ENCODE measurements around the gene INSIG1.

INSIG1 gene

GRCh38 chr7:155281398-155281969 is 16.2 kb upstream of the INSIG1 start:
- Mint-ChIP-seq H3K27me3 (peaks cover 47% of the 10 kb centered on the region), H3K27ac (ENCODE audit: low read depth) (no peak overlapping the region), H3K9me3 (no peaks in the 10 kb centered on the region), H3K36me3 (ENCODE audit: insufficient read depth) (peaks cover 2% of the 10 kb centered on the region), H3K4me1 (peaks cover 10% of the 10 kb centered on the region), H3K4me3 (no peak overlapping the region)
- DNase-seq (ENCODE audit: low spot score in 2 of 2) (no peak), ATAC-seq (replicated peaks; ENCODE audit: extremely low read depth, poor library complexity, severe bottlenecking) (no peak)

GRCh38 chr7:155282671-155283070 is 15.0 kb upstream of the INSIG1 start:
- Mint-ChIP-seq H3K4me3 (no peak overlapping the region), H3K27me3 (peaks cover 47% of the 10 kb centered on the region), H3K4me1 (peaks cover 20% of the 10 kb centered on the region), H3K36me3 (ENCODE audit: insufficient read depth) (peaks cover 4% of the 10 kb centered on the region), H3K9me3 (no peaks in the 10 kb centered on the region), H3K27ac (ENCODE audit: low read depth) (no peak overlapping the region)
- DNase-seq (ENCODE audit: low spot score in 2 of 2): no peak
- no peak for ATAC-seq (replicated peaks; ENCODE audit: extremely low read depth, poor library complexity, severe bottlenecking)

GRCh38 chr7:155283565-155284194 is 14.0 kb upstream of the INSIG1 start:
- Mint-ChIP-seq H3K4me1 (peaks cover 20% of the 10 kb centered on the region), H3K27me3 (peaks cover 40% of the 10 kb centered on the region), H3K9me3 (no peaks in the 10 kb centered on the region), H3K36me3 (ENCODE audit: insufficient read depth) (peaks cover 4% of the 10 kb centered on the region), H3K27ac (ENCODE audit: low read depth) (peak overlapping the region; percentile 35), H3K4me3 (no peak overlapping the region)
- DNase-seq (ENCODE audit: low spot score in 2 of 2): no peak
- no peak for ATAC-seq (replicated peaks; ENCODE audit: extremely low read depth, poor library complexity, severe bottlenecking)

- Mint-ChIP-seq H3K27ac (ENCODE audit: low read depth) (peak overlapping the region; percentile 35), H3K36me3 (ENCODE audit: insufficient read depth) (peaks cover 4% of the 10 kb centered on the region), H3K4me3 (no peak overlapping the region), H3K9me3 (no peaks in the 10 kb centered on the region), H3K27me3 (peaks cover 34% of the 10 kb centered on the region), H3K4me1 (peaks cover 20% of the 10 kb centered on the region)
- ATAC-seq (replicated peaks; ENCODE audit: extremely low read depth, poor library complexity, severe bottlenecking) (no peak), DNase-seq (ENCODE audit: low spot score in 2 of 2) (no peak)
These were observed 13.0 kb upstream of the INSIG1 start for GRCh38 chr7:155284496-155285274.

GRCh38 chr7:155285423-155285822 is 12.3 kb upstream of the INSIG1 start:
- DNase-seq (ENCODE audit: low spot score in 2 of 2): no peak
- Mint-ChIP-seq H3K4me3 (no peak overlapping the region), H3K4me1 (peaks cover 20% of the 10 kb centered on the region), H3K27me3 (peaks cover 28% of the 10 kb centered on the region), H3K9me3 (no peaks in the 10 kb centered on the region), H3K27ac (ENCODE audit: low read depth) (peak overlapping the region; percentile 33), H3K36me3 (ENCODE audit: insufficient read depth) (peaks cover 4% of the 10 kb centered on the region)
- no peak for ATAC-seq (replicated peaks; ENCODE audit: extremely low read depth, poor library complexity, severe bottlenecking)

GRCh38 chr7:155285833-155286232 is 11.8 kb upstream of the INSIG1 start:
- H3K27ac Mint-ChIP-seq (ENCODE audit: low read depth): peak overlapping the region; percentile 33
- H3K27me3 Mint-ChIP-seq: peaks cover 24% of the 10 kb centered on the region
- no peak overlapping the region for H3K4me3 Mint-ChIP-seq
- H3K36me3 Mint-ChIP-seq (ENCODE audit: insufficient read depth): peaks cover 4% of the 10 kb centered on the region
- ATAC-seq (replicated peaks; ENCODE audit: extremely low read depth, poor library complexity, severe bottlenecking) (no peak), DNase-seq (ENCODE audit: low spot score in 2 of 2) (no peak)
- peaks cover 20% of the 10 kb centered on the region for H3K4me1 Mint-ChIP-seq
- no peaks in the 10 kb centered on the region for H3K9me3 Mint-ChIP-seq

- Mint-ChIP-seq H3K4me3 (no peak overlapping the region), H3K4me1 (peaks cover 20% of the 10 kb centered on the region), H3K9me3 (no peaks in the 10 kb centered on the region), H3K27ac (ENCODE audit: low read depth) (peak overlapping the region; percentile 1), H3K27me3 (peaks cover 22% of the 10 kb centered on the region), H3K36me3 (ENCODE audit: insufficient read depth) (peaks cover 4% of the 10 kb centered on the region)
- DNase-seq (ENCODE audit: low spot score in 2 of 2) (no peak), ATAC-seq (replicated peaks; ENCODE audit: extremely low read depth, poor library complexity, severe bottlenecking) (no peak)
These were observed 11.0 kb upstream of the INSIG1 start for GRCh38 chr7:155286686-155287085.

GRCh38 chr7:155287284-155287935 is 10.3 kb upstream of the INSIG1 start:
- peaks cover 22% of the 10 kb centered on the region for H3K27me3 Mint-ChIP-seq
- peaks cover 20% of the 10 kb centered on the region for H3K4me1 Mint-ChIP-seq
- DNase-seq (ENCODE audit: low spot score in 2 of 2) (no peak), ATAC-seq (replicated peaks; ENCODE audit: extremely low read depth, poor library complexity, severe bottlenecking) (no peak)
- H3K9me3 Mint-ChIP-seq: no peaks in the 10 kb centered on the region
- H3K27ac Mint-ChIP-seq (ENCODE audit: low read depth): no peak overlapping the region
- no peak overlapping the region for H3K4me3 Mint-ChIP-seq
- H3K36me3 Mint-ChIP-seq (ENCODE audit: insufficient read depth): peaks cover 4% of the 10 kb centered on the region

GRCh38 chr7:155288055-155288454 is 9.6 kb upstream of the INSIG1 start:
- no peak for ATAC-seq (replicated peaks; ENCODE audit: extremely low read depth, poor library complexity, severe bottlenecking)
- DNase-seq (ENCODE audit: low spot score in 2 of 2): no peak
- H3K4me3 Mint-ChIP-seq: no peak overlapping the region
- no peak overlapping the region for H3K27ac Mint-ChIP-seq (ENCODE audit: low read depth)
- peaks cover 24% of the 10 kb centered on the region for H3K4me1 Mint-ChIP-seq
- H3K36me3 Mint-ChIP-seq (ENCODE audit: insufficient read depth): peaks cover 4% of the 10 kb centered on the region
- H3K9me3 Mint-ChIP-seq: no peaks in the 10 kb centered on the region
- H3K27me3 Mint-ChIP-seq: peaks cover 22% of the 10 kb centered on the region

GRCh38 chr7:155289107-155289506 is 8.6 kb upstream of the INSIG1 start:
- peaks cover 29% of the 10 kb centered on the region for H3K4me1 Mint-ChIP-seq
- H3K4me3 Mint-ChIP-seq: no peak overlapping the region
- peaks cover 22% of the 10 kb centered on the region for H3K27me3 Mint-ChIP-seq
- peaks cover 4% of the 10 kb centered on the region for H3K36me3 Mint-ChIP-seq (ENCODE audit: insufficient read depth)
- DNase-seq (ENCODE audit: low spot score in 2 of 2): no peak
- no peaks in the 10 kb centered on the region for H3K9me3 Mint-ChIP-seq
- no peak overlapping the region for H3K27ac Mint-ChIP-seq (ENCODE audit: low read depth)
- ATAC-seq (replicated peaks; ENCODE audit: extremely low read depth, poor library complexity, severe bottlenecking): no peak

GRCh38 chr7:155289949-155290501 is 7.7 kb upstream of the INSIG1 start:
- peaks cover 4% of the 10 kb centered on the region for H3K36me3 Mint-ChIP-seq (ENCODE audit: insufficient read depth)
- H3K4me3 Mint-ChIP-seq: no peak overlapping the region
- H3K9me3 Mint-ChIP-seq: no peaks in the 10 kb centered on the region
- no peak overlapping the region for H3K27ac Mint-ChIP-seq (ENCODE audit: low read depth)
- DNase-seq (ENCODE audit: low spot score in 2 of 2) (no peak), ATAC-seq (replicated peaks; ENCODE audit: extremely low read depth, poor library complexity, severe bottlenecking) (no peak)
- peaks cover 29% of the 10 kb centered on the region for H3K4me1 Mint-ChIP-seq
- peaks cover 14% of the 10 kb centered on the region for H3K27me3 Mint-ChIP-seq

- Mint-ChIP-seq H3K27ac (ENCODE audit: low read depth) (peak overlapping the region; percentile 60), H3K4me3 (no peak overlapping the region), H3K4me1 (peaks cover 29% of the 10 kb centered on the region), H3K27me3 (peaks cover 3% of the 10 kb centered on the region), H3K9me3 (no peaks in the 10 kb centered on the region), H3K36me3 (ENCODE audit: insufficient read depth) (peaks cover 2% of the 10 kb centered on the region)
- no peak for ATAC-seq (replicated peaks; ENCODE audit: extremely low read depth, poor library complexity, severe bottlenecking)
- no peak for DNase-seq (ENCODE audit: low spot score in 2 of 2)
These were observed 6.6 kb upstream of the INSIG1 start for GRCh38 chr7:155291045-155291530.

Data from central memory CD8-positive, alpha-beta T cell (primary cell).